Aorta (tissue), 5 donors: Measurements from ENCODE around the gene PRMT6. TPM values are rescaled to one million over a fixed set of nuclear protein-coding genes. Genes with fewer than 3 reads are reported as not detected.
"Not testable (repeated sequence)": the region's sequence is repeated elsewhere in the genome, so short reads cannot be mapped to it uniquely, and the experiment has no call there.

ENCODE experiments used
- ATAC-seq: fragments of 200-7000 bp; cut with Tn5 transposase; one replicate; pipeline ENCODE4 v1.9.1; 2022; ENCODE audit warnings: moderate library complexity; ENCODE audit not compliant: low FRiP score
- DNase-seq, 2 donors: peaks; one replicate each; pipeline ENCODE4 v3.0.0-alpha.2; 2020
- H3K27ac ChIP-seq, 2 donors: one replicate each; pipeline ENCODE4 v1.5.1; 2013; ENCODE audit warnings: low read length in 2 of 2, mild to moderate bottlenecking in 2 of 2, moderate library complexity in 2 of 2, control low read depth in 1 of 2, inconsistent platforms in 1 of 2, low read depth in 1 of 2
- H3K27me3 ChIP-seq, 2 donors: one replicate each; pipeline ENCODE4 v1.6.1; 2013; ENCODE audit warnings: control low read depth in 1 of 2, low read length in 1 of 2, mild to moderate bottlenecking in 1 of 2, moderate library complexity in 1 of 2; ENCODE audit not compliant: insufficient read depth in 2 of 2, control insufficient read depth in 1 of 2
- H3K36me3 ChIP-seq, 2 donors: one replicate each; pipeline ENCODE4 v1.6.1; 2013; ENCODE audit warnings: control low read depth in 1 of 2, low read length in 1 of 2, mild to moderate bottlenecking in 1 of 2; ENCODE audit not compliant: insufficient read depth in 2 of 2, control insufficient read depth in 1 of 2
- H3K4me1 ChIP-seq, 2 donors: one replicate each; pipeline ENCODE4 v1.6.1; 2013; ENCODE audit warnings: low read length in 2 of 2, control low read depth in 1 of 2, mild to moderate bottlenecking in 1 of 2, moderate library complexity in 1 of 2; ENCODE audit not compliant: insufficient read depth in 2 of 2, control insufficient read depth in 1 of 2
- H3K4me3 ChIP-seq, 2 donors: one replicate each; pipeline ENCODE4 v1.5.1; 2013; ENCODE audit warnings: low read length in 2 of 2, control low read depth in 1 of 2, mild to moderate bottlenecking in 1 of 2
- H3K9me3 ChIP-seq: one replicate; pipeline ENCODE4 v1.6.1; 2013; ENCODE audit warnings: mild to moderate bottlenecking, low read length; ENCODE audit not compliant: control insufficient read depth
- WGBS, 2 donors: extraction: QIAGEN DNeasy Blood & Tissue Kit; methylation state at CpG; one replicate each; pipeline ENCODE4 v1.1.7; 2013; 5-methylcytosine and 5-hydroxymethylcytosine counted together
- intact Hi-C, 2 donors: fragments of 100-400 bp; cut with DNase I; formaldehyde crosslinking; loops; one replicate each; pipeline versions ENCODE4 v1.14.2 to v1.15.0; 2022
- long read RNA-seq, 2 donors: library from polyadenylated mRNA; unstranded; transcript quantifications; one replicate each; pipeline ENCODE4 v2.0.0, GENCODE V29; 2020 to 2021
- polyA plus RNA-seq, 2 donors: library from polyadenylated mRNA; stranded (reverse); fragments of 200-250 nt; gene quantifications; one replicate each; pipeline ENCODE4 v1.2.3, GENCODE V29; 2013
- total RNA-seq, 2 donors: library from RNA; stranded (reverse); fragmentation: NEBNext Ultra II Directional; extraction: Animal tissue kit (Norgen Biotek cat#: 25700); gene quantifications; one replicate each; pipeline ENCODE4 v1.2.1, GENCODE V29; 2021
- donor health status: healthy with polysubstance abuse.
- donor health status: Bipolar disorder and iron deficiency.
- donor health status: DM: no; HTN: no; CAD: no.
- donor health status: DM: no; HTN: no; CAD: no.
- donor health status: DM: yes; HTN: yes; CAD: no.

The PRMT6 gene
- 1 to 10 TPM; 6.4 to 7.7 TPM for total RNA-seq
- polyA plus RNA-seq: 1 to 10 TPM; 5.1 to 7.3 TPM
- long read RNA-seq, donor 1, transcript PRMT6-201 (1 exons, 2,616 nt): major isoform, 48 of 49 reads
- long read RNA-seq, donor 1, partial matches to known transcripts: 0 of 49 reads
- long read RNA-seq, donor 1, other reads (novel, unspliced or antisense): 1 of 49 reads
- long read RNA-seq, donor 2, transcript PRMT6-201 (1 exons, 2,616 nt): major isoform, 16 of 17 reads
- long read RNA-seq, donor 2, partial matches to known transcripts: 0 of 17 reads
- long read RNA-seq, donor 2, other reads (novel, unspliced or antisense): 0 of 17 reads

- intact Hi-C loops: no loop called here
Observed at GRCh38 chr1:107056426-107057196, at the start of gene PRMT6. TSS of gene PRMT6 (plus strand) at chr1:107056674. CDS start at chr1:107056716, 42 bp downstream.

DNA sequence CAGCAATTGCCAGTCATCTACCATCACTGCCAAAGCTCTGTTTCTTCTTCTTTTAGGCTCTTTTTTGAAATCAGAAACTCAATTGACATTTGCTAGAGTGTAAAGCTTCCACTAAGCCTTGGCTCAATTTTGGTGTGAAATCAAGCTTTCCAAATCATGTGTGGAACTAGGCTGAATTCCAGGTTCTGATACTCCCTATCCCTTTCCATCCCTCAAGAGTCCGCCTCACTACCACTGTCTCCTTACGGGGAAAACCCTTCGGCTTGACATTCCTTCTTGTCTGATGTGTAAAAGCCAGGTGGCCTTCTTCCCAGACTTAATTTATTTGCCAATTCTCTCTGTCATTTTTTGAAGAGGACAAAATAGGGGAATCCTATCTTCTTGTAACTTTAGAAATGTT is 47.2 kb upstream of the PRMT6 start:
- no peak overlapping the region for H3K4me3 ChIP-seq
- DNase-seq: no peak
- H3K27me3 ChIP-seq: no peaks in the 10 kb centered on the region
- 66 to 69% methylated on average over 3 of the region's 3 CpGs for WGBS, 2 donors
- H3K4me1 ChIP-seq: no peaks in the 10 kb centered on the region
- peak; percentile 57 for ATAC-seq
- H3K27ac ChIP-seq: no peak overlapping the region
- peaks cover 1% of the 10 kb centered on the region for H3K9me3 ChIP-seq
- H3K36me3 ChIP-seq: no peaks in the 10 kb centered on the region
- intact Hi-C loops: no loop called here

More at GRCh38 chr1:107056426-107057196, at the start of gene PRMT6:
- peak; percentile 89 to 93 for DNase-seq
- 0% methylated on average over 69 to 73 of the region's 73 CpGs for WGBS, 2 donors
- H3K4me3 ChIP-seq: peak within 1 kb of the TSS; percentile 66 to 78
- no peaks in the 10 kb centered on the region for H3K4me1 ChIP-seq
- ATAC-seq: peak; percentile 96
- no peaks in the 10 kb centered on the region for H3K9me3 ChIP-seq
- H3K27ac ChIP-seq: peak within 1 kb of the TSS in 1 of 2 donors; percentile 65
- peaks cover 2 to 3% of the 10 kb centered on the region in 2 donors for H3K36me3 ChIP-seq
- no peaks in the 10 kb centered on the region for H3K27me3 ChIP-seq

- H3K27ac ChIP-seq: no peak overlapping the region
- 59 to 64% methylated on average over 3 of the region's 3 CpGs for WGBS, 2 donors
- H3K9me3 ChIP-seq: peaks cover 1% of the 10 kb centered on the region
- H3K36me3 ChIP-seq: no peaks in the 10 kb centered on the region
- no peaks in the 10 kb centered on the region for H3K4me1 ChIP-seq
- intact Hi-C loops: no loop called here
- H3K27me3 ChIP-seq: no peaks in the 10 kb centered on the region
- DNase-seq: no peak
- no peak for ATAC-seq
- no peak overlapping the region for H3K4me3 ChIP-seq
Observed at GRCh38 chr1:107010582-107010981, 45.9 kb upstream of the PRMT6 start.

DNA sequence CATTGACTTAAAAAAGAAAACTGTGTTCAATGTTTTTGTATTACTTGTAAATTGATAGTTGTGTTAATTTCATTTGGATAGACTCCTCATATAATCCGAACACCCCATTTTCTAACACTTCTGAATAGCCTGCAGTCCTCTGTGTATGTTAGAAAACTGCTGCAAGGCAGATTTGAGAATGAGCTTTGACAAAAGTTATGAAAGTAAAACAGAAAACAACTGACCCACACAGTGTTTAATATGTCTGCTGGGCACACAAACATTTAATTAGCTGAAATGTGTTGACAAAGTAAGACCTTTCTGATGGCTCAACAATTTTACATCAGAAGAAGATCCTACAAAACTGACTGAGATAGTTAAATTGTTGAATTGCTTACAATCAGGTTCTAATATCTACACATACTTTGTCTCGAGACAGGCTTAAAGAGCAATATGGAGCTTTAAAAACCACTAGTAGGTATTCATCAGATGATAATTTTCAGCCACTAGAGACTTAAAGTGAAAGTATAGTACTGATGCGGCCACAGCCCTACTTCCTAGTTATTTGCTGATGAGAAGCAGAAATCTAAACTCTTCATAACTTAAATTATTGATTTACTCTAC is 40.0 kb upstream of the PRMT6 start:
- intact Hi-C loops: no loop called here
- no peak for ATAC-seq
- no peak for DNase-seq
- Histone ChIP-seq H3K9me3 (peaks cover 1% of the 10 kb centered on the region), H3K27ac (no peak overlapping the region), H3K27me3 (no peaks in the 10 kb centered on the region), H3K4me1 (no peaks in the 10 kb centered on the region), H3K4me3 (peak overlapping the region in 1 of 2 donors; percentile 3), H3K36me3 (no peaks in the 10 kb centered on the region)
- 67 to 70% methylated on average over 3 of the region's 3 CpGs for WGBS, 2 donors

DNA sequence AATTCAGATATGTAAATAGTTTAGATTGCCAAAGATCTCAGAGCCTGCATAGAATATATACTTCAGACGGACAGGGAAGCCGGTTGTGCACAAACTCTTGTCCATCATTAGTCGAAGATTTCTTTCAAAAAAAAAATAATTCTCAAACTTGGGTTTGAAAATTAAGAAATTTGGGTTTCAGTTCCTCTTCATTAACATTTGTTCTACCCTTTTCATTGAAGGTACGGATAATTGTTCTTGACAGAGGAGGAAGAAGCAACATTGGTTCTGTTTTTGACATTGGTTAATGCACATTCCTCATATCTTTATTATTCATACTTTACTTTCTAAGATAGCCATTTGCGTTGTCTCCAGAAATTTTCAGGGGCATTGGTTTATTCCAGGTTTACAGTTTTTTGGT is 38.0 kb upstream of the PRMT6 start:
- intact Hi-C loops: no loop called here
- ATAC-seq (no peak), DNase-seq (no peak)
- no peaks in the 10 kb centered on the region for H3K27me3 ChIP-seq
- H3K36me3 ChIP-seq: no peaks in the 10 kb centered on the region
- no peak overlapping the region for H3K4me3 ChIP-seq
- WGBS, 2 donors: 65 to 81% methylated on average over 5 of the region's 5 CpGs
- H3K9me3 ChIP-seq: peaks cover 1% of the 10 kb centered on the region
- H3K27ac ChIP-seq: no peak overlapping the region
- H3K4me1 ChIP-seq: no peaks in the 10 kb centered on the region

GRCh38 chr1:107019166-107019565 is 37.3 kb upstream of the PRMT6 start:
- no peaks in the 10 kb centered on the region for H3K27me3 ChIP-seq
- H3K4me3 ChIP-seq: no peak overlapping the region
- intact Hi-C loops: no loop called here
- no peaks in the 10 kb centered on the region for H3K36me3 ChIP-seq
- whole genome bisulfite sequencing, 2 donors: 80 to 87% methylated on average over 3 of the region's 3 CpGs
- DNase-seq (no peak), ATAC-seq (no peak)
- no peaks in the 10 kb centered on the region for H3K4me1 ChIP-seq
- H3K27ac ChIP-seq: no peak overlapping the region
- peaks cover 1% of the 10 kb centered on the region for H3K9me3 ChIP-seq

GRCh38 chr1:107038874-107039273 is 17.6 kb upstream of the PRMT6 start:
- ATAC-seq: not testable (repeated sequence)

GRCh38 chr1:107044310-107045220 is 11.9 kb upstream of the PRMT6 start:
- H3K4me1 ChIP-seq, H3K27me3 ChIP-seq, H3K4me3 ChIP-seq, intact Hi-C loops, ATAC-seq, DNase-seq, H3K36me3 ChIP-seq, H3K27ac ChIP-seq, H3K9me3 ChIP-seq: not testable (repeated sequence)
- WGBS, 2 donors: 94 to 96% methylated on average over 42 to 44 of the region's 44 CpGs

More at GRCh38 chr1:107038874-107039273, 17.6 kb upstream of the PRMT6 start:
- H3K4me3 ChIP-seq, DNase-seq, H3K36me3 ChIP-seq, intact Hi-C loops, H3K4me1 ChIP-seq, H3K27me3 ChIP-seq, H3K9me3 ChIP-seq, H3K27ac ChIP-seq: not testable (repeated sequence)
- 79 to 82% methylated on average over 3 of the region's 3 CpGs for WGBS, 2 donors
